Measurements from ENCODE around the gene PIP4K2A.
A peak's percentile ranks its signal among the peaks of the same experiment; 100 is the strongest.

The PIP4K2A gene

DNA sequence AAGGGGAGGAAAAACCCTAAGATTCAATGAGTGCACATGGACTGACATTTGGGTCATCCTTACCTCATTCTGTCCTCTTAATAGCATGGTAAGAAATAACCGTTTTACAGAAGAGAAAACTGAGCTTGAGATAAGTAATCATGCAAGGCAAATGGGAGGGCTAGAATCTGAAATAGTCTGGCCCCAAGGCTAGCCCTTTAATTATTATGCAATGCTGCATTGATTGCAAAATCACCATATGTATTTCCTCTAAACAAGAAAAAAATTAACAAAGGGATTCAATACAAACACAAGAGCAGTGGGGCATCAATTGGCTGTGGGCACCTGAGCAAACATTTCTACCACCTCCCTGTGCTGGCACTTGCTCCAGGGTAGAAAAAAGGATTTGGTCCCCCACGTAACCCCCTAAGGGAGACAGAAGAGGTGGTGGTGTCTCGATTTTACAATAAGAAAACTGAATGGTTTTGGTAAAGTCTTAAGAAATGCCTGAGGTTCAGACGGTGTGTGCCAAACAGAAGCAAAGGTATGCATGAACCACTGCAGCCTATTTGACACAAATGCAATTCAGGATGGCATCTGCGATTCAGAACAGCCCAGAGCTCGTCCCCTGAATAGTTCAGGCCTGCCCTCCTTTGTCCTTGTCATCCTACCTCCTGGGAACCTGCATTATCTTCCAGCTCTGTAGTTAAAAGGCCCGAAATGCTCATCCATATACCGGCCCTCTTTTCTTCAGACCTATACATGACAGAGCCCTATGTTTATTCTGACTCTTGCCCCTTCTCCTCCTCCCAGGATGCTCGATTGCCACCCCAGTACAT is 23.6 kb downstream of the PIP4K2A start:
- DNase-seq, result no peak

DNA sequence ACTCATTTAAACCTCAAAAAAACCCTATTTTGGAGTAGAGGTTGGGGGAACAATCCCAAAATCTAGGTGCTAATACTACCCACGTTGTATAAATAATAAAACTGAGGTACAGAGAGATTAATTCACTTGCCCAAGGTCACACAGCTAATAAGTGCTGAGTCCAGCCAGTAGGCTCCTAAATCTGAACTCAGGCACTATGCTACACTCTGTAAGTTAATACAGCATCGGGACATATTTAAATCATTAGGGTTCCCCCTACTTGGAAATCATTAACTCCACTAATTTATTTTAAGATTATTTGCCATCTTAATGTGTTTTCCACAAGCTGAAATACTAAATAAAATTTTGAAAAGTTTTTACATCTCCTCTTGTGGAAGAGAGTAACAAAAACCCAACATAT is 24.2 kb downstream of the PIP4K2A start:
- DNase-seq, result no peak

DNA sequence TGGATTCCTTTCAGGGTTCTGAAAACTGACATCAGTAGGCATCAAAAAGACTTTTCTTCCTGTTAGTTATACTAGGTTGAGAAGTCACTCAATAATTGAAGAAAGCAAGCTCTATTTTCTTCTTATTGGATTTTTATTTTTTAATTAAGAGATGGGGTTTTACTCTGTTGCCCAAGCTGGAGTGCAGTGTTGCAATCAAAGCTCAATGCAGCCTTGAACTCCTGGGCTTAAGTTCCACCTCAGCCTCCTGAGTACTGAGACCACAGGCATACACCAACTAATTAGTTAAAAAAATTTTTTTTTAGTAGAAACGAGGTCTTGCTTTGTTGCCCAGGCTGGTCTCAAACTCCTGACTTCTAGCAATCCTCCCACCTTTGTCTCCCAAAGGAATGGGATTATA is 28.0 kb downstream of the PIP4K2A start:
- DNase-seq, result no peak

DNA sequence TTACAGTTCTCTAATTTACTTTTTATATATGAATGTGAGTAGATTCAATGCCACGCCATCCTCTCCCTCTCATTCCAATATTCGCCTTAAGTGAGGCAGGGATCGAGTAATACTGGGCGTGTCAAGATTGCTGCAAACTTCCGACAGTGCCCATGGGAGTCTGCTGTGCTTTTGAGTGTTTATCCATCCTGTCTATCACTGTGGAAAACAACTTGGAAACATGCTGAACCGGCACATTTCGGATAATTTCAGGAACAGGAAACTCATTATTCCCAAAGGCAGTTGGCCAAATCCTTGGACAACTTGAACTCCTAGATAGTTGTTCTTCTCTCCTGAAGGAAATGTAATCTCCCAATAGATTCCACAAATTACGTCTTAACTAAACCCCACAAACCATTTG is 28.5 kb downstream of the PIP4K2A start:
- DNase-seq, result no peak

DNA sequence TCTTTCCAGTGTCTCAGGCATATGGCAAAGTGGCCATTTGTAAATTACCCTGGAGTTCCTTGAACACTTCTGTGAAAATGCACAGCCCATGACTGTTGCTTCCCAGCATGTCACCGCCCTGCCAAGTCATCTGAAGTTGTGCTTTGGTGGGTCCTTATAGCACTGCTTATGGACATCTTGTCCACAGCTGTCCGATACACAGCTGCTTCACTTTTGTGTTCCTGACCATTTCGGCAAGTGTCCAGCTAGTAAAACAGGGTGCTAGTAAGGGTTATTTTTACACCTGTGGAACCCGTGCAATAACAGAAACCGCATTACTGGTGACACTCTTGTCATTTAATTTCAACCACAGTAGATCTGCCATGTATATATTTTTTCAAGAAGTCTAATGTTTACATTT is 29.7 kb downstream of the PIP4K2A start:
- DNase-seq, result no peak

DNA sequence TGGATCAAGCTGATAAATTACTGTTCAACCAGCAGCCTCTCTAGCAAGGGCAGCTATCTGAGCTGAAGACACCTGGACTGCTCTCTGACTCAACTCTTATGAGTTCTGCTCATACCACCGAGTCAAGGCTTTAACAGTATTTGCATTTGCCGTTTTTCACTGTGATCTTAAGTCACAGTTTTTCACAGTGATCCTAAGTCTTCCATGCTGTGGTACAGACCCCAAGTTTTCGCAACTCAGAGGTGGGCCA is 31.3 kb downstream of the PIP4K2A start:
- DNase-seq, result no peak

DNA sequence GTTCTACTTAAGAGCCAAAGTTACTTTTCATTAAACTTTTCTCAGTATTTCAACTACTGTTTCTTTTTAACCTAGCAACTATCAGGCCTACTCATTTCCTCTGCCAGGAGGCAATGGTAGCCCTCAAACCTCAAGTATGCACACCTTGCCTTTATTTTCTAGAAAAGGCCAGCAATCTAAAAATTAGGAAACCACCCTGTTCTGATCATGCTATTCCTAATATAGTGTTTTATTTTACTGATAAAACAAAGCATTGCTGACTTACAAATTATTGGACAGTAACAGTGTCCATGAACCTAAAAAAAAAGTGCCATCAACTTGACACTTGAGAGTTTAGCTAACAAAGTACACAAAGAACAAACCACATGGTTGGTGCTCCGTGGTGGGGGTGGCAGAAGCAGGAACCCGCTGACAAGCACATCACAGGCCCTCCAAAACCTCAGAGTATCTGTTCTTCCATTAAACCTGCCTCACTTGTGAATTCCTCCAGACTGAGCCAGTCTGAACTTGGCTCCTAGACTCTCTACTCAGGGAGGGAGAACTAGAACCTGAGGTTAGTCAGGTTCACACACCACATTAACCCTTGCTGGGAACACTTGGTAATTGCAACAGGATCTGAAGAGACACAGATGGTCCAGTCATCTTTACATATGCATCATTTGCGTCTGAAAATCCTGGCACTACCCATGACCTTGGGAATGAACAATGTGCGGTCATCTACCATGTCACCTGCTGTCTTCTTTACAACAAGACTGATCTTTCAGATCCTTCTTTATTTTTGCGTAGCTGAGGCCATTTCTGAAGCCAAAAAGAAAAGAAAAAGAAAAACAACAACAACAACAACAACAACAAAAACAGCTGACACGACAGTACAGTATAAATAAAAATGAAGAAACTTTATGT is 31.9 kb downstream of the PIP4K2A start:
- DNase-seq, result peak; percentile 16

DNA sequence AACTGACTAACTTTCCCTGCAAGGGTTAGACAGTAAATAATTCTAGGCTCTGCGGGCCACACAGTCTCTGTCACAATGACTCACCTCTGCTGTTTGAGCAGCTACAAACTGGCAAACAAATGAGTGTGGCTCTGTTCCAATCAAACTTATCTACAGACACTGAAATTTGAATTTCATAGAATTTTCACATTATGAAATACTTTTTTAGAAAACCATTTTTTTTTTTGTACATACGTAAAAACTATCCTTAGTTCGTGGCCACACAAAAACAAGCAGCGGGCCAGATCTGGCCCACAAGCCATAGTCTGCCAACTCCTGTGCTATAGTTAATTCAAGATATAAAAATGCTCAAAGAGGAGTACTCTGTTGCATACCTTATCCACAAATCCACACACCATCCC is 32.6 kb downstream of the PIP4K2A start:
- DNase-seq, result no peak

DNA sequence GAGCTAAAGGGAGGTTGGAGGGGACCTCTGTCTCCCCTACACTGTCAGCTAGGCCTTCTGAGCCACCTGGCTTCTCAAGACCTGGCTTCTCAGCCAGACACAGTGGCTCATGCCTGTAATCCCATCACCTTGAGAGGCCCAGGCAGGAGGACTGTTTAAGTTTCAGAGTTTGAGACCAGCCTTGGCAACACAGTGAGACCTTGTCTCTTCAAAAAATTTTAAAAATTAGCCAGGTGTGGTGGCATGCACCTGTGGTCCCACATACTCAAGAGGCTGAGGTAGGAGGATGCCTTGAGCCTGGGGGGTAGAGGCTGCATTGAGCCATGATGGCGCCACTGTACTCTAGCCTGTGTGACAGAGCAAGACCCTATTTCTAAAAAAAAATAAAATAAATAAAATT is 33.1 kb downstream of the PIP4K2A start:
- no peak for DNase-seq

DNA sequence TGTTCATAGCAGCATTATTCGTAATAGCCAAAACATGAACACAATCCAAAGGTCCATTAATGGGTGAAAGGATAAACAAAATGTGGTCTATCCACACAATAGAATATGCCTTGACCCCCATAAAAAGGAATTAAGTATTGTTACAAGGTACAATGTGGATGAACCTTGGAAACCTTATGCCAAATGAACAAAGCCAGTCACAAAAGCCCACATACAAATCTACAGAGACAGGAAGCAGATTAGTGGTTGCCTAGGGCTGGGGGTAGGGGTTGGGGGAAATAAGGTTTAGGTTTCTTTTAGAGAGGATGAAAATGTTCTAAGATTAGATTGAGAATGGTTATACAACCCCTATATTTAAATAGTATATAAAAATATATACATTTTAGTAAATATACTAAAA is 34.8 kb downstream of the PIP4K2A start:
- no peak for DNase-seq

DNA sequence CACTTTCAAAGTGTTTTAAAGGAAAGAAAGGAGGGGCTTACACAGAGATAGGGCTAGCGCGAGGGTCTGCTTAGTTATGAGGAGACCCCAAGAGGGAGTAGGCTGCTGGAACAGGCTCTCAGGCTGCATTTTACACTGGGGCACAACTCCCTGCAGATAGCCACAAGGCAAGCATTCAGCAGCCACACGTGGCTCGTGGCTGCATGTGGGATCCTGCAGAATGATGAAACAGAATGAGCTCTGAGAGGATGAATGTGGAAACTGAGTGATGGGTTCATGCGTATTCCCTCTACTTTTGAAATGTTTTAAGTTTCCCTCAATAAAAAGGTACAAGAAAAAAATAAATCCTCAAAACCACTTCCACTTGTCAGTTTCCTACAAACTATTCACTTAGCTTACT is 37.0 kb downstream of the PIP4K2A start:
- no peak for DNase-seq

DNA sequence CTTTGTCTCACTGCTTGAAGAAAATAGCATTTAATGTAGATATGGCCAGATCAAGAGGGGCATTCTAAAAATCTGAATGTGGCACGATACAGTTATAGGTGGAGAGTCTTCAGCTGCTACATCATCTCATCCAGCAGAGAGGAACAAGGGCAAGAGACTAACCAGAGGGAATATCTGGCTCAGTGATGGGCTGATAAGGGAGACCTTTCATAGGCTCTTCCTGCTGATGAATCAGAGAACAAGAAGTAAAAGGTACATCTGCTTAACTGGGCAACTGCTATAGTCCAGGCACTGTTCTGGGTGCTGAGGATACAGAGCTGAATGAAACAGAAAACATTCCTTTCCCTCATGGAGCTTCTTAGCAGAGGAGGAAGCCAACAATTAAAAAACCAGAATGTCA is 37.9 kb downstream of the PIP4K2A start:
- DNase-seq, result no peak

DNA sequence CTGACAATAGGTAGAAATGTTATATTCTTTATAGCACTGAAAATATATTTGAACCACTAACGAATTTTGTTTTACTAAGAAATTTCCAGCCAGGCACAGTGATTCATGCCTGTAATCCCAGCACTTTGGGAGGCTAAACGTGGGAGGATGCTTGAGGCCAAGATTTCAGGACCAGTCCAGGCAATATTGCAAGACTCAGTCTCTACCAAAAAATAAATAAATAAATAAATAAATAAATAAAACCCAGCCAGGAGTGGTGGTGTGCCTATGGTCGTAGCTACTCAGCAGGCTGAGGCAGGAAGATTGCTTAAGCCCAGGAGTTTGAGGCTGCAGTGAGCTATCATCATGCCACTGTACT is 39.8 kb downstream of the PIP4K2A start:
- no peak for DNase-seq

DNA sequence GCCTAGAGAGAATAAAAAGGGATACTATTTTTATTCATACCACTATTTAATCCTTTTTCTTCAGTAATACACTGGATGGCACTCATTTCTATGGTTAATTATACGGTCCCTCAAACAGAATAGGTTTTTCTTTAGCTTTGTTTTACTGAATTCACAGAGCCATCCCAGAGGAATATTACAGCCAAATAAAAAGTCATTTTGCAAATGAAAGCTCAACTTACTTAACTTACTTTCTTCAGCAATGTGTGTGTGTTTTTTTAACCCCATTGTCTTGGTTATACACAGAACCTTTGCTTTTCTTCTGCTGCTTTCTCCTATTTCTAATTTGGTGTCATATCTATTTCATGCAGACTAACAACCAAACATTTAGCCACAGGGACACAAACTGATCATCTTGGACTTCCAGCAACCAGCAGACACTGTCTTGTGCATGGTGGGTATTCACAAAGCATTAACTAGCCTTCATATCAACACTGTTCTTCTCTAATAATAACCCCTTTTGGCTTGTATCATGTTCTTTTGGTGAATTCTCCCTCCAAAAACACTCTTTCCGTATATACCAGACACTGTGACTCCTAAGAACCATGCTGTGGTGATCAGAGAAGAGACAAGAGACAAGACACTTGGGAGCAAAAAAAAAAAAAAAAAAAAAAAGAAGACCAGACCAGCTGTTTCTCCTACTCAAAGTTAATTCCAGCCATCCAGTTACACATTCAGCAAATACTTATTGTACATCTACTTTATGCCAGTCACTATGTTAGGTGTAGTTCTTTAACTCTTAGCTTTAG is 40.4 kb downstream of the PIP4K2A start:
- DNase-seq, result no peak

DNA sequence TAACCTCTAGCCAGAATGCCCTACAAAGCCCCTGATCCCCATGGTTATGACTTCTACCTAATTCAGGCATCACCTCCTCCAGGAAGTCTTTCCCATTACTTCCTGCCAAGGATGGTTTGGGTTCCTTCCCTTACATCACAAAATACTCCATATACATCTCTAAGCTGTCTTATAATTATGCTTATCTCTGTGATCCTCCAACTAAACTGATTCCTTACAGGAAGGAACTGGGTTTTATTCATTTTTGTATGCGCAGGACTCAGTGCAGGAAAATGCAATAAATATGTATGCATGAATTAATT is 41.3 kb downstream of the PIP4K2A start:
- DNase-seq, result no peak

DNA sequence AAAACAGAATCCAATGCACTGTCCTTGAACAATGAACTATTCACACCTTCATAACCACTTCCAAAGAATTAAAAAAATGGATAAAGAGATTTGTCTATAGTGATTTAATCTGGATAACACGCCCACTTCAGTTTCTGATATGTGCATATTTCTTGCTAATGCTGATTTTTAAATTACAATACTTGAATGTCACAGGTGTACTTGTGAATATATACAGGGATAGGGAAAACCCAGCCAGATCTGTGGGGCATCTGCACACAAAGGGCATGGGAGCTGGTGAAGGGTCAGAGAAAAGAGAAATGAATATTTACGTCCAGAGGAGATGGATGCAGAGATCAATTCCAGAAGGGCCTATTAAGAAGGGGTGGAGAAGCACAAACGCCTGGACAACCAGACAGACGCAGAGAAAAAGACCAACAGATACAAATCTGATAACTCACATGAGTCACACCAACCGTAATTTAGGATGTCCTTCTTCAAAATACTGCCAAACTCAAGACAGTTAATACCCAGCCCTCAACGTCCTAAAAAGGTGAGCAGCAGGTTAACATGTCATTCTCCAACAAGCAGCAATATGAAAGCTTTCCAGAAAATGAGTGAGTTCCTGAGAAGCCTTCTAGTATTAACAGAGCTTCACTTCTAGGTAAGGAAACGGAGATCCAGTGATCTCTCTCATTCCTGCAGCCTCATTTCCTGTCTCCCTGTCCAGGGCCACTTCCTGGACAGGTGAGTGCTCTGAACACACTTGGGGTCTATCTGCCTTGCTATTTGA is 41.9 kb downstream of the PIP4K2A start:
- DNase-seq, result no peak

DNA sequence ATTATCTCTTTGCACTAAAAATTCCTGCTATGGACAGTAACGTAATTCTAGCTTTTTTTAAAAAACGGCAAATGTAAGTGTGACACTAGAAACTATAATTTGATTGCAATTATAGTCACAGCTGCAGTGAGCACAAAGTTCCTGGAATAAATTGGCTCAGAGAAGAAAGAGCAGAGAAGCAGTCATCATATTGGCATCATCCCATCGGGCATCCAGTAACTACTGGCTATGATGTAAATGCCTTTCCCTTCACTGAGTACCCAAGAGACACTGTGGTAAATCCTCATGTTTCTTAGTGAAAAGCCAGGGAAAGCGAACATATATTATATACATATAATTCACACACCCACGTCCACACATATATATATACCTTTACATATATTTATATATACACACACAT is 43.6 kb downstream of the PIP4K2A start:
- no peak for DNase-seq

DNA sequence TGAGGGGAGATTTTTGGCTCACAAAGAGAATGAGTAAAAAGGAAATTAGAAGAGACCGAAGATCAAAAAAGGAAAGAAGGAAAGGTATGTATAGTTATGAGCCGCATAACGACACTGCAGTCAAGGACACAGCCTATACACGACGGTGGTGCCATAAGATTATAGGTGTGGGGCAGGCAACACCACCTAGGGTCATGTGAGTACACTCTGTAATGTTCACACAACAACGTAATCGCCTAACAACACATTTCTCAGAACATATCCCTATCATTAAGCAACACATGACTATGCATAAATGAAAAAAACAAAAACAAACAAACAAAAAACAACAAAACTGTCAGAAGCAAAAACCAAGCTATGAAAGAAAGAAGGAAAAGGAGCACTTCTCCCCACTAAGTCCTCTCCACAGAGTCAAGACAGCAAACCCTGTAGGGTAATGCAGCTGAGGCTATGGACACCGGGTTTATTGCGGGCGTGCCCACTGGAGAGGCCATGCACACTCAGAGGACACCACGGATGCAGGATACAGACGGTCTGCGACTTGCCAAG is 45.1 kb downstream of the PIP4K2A start:
- no peak for DNase-seq

DNA sequence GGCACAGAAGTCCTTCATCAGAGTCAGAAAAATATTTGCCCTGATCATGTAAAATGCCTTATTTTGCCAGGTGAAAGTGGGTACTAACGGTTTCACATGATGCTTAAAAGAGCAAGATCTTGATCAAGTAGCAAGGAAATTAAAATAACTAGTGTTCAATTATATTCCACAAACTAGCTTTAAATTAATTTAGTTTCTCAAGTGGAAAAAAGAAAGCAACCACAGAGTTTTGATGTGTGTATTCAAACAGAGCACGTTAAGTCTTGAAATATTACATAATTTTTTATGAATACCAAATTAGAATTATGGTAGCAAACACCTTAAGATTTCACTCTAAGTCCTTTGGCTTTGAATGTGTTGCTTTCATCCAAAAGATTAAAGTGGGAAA is 47.3 kb downstream of the PIP4K2A start:
- no peak for DNase-seq

DNA sequence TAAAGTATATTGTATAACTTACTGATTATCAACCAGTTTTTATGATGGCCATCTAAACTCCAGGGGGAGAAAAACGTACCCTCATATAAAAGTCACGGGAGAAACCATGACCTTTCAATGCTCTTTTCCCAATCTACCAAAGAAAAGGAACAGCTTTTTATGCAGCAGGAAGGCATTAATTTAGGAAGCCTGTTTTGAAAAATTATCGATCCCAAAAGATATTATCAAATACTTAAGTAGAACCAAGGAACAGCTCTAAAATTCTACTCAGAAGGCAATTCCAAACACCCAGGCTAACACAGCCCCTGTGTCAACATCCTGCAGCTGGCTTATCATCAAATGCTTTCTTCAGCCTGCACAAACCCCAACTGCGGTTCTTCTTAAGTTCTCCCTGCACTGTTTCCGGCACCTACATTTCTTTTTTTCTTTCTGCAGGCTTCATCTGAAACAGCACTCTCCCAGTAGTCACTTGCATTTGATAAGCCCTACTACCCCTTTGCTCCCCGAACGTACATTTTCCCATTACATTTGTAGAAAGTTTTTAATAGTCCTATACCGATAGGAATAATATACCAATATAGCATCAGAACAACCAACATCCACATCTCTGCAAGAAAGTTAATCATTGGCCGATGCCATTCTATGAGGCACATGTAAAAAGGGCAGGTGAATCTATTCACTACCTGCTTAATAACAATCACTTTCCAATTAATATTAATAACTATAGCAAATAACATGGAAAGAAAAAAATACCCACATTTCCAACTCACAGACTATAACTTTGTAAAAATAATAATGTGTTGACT is 47.9 kb downstream of the PIP4K2A start:
- no peak for DNase-seq

DNA sequence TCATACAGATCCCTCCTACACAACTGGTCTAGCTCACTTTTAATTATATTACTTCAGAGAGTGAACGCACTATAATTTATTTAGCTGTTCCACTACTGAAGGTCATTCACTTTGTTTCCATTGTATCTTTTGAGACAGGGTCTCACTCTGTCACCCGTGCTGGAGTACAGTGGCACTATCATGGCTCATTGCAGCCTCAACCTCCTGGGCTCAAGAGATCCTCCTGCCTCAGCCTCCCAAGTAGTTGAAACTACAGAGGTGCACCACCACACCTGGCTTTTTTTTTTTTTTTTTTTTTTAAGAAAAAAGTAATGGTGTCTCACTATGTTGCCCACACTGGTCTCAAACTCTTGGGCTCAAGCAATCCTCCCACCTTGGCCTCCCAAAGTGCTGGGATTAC is 49.0 kb downstream of the PIP4K2A start:
- no peak for DNase-seq

DNA sequence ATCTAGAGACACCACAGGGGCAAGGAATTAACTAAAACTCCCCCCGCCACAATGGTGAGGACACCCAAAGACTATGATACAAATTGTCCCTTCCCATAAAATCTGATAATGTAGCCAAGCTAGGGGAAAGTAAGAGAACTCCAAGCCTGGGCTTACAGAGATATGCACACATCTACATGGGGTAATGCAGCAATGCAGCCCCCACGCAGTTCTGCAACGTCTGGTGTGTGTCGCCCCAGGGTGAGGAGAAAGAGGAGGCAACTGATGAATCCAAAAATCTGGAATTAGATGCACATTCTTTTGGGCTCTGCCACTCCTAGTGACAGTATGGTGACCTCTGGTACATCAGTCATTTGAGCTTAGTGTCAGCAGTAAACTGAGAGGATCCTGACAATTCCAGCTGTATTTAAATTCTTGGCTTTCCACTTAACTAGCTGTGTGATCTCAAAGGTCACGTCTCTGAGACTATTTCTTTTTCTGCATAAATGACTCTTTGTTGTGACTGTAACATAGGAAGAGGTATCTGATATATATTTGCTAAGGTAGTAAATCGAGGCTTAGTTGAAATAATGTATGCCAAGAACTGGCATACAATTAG is 51.5 kb downstream of the PIP4K2A start:
- no peak for DNase-seq

Measured in NCI-H1694 treated with DMSO at 0.1 percent for 48 hours (cell line).